Ishikawa (cell line): Measurements from ENCODE around the gene ZNF518B.

Experiments
- CEBPB ChIP-seq: IDR thresholded peaks from 2 replicates; pipeline ENCODE4 v1.6.1; 2012
- CREB1 ChIP-seq: IDR thresholded peaks from 2 replicates; pipeline ENCODE4 v1.6.1; 2012; ENCODE audit warnings: low read depth
- EGR1 ChIP-seq: IDR thresholded peaks from 2 replicates; pipeline ENCODE4 v1.6.1; 2012
- EP300 ChIP-seq: IDR thresholded peaks from 2 replicates; pipeline ENCODE4 v1.6.1; 2012; ENCODE audit warnings: borderline replicate concordance
- MAX ChIP-seq: IDR thresholded peaks from 2 replicates; pipeline ENCODE4 v1.6.1; 2012
- NFIC ChIP-seq: IDR thresholded peaks from 2 replicates; pipeline ENCODE4 v1.6.1; 2012
- RAD21 ChIP-seq: IDR thresholded peaks from 2 replicates; pipeline ENCODE4 v1.6.1; 2012; ENCODE audit warnings: low read depth
- REST ChIP-seq: IDR thresholded peaks from 2 replicates; pipeline ENCODE4 v1.6.1; 2012; ENCODE audit warnings: low read depth, mild to moderate bottlenecking
- TAF1 ChIP-seq: IDR thresholded peaks from 2 replicates; pipeline ENCODE4 v1.6.1; 2012; ENCODE audit warnings: low read depth, mild to moderate bottlenecking
- TCF12 ChIP-seq: IDR thresholded peaks from 2 replicates; pipeline ENCODE4 v1.6.1; 2012; ENCODE audit warnings: low read depth
- USF1 ChIP-seq: IDR thresholded peaks from 2 replicates; pipeline ENCODE4 v1.6.1; 2012
- YY1 ChIP-seq: IDR thresholded peaks from 2 replicates; pipeline ENCODE4 v1.6.1; 2012; ENCODE audit warnings: low read depth

- TF ChIP-seq USF1, result no peak
- no peak for TF ChIP-seq MAX
- TF ChIP-seq TAF1, result no peak
- TF ChIP-seq RAD21, result no peak
- TF ChIP-seq EP300, result no peak
- TF ChIP-seq EGR1, result no peak
- TF ChIP-seq TCF12, result no peak
- no peak for TF ChIP-seq YY1
- no peak for TF ChIP-seq CEBPB
- TF ChIP-seq REST, result no peak
- no peak for TF ChIP-seq NFIC
- TF ChIP-seq CREB1, result no peak
Measured at GRCh38 chr4:10438924-10439323, 18.3 kb downstream of the ZNF518B start.
